ENCODE results near the gene GLCCI1.

GLCCI1 gene

DNA sequence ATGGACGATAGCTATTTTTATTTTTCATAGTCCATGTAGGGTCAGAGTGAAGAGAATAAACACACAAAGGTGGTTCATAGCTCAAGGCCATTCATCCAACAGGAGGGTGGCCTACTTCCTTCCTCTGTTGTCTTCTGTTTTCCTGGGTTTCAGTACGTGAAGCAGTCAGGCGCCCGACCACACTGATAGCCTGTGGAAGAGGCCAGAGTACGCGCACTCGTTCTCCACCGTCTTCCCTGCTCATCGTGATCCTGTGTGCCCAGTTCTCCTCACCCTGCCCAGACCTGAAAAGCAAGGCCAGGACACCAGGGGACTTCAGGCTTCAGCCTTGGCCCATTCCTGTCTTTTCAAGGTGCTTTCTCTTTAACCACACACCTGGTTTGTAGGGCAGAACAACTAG is 134.7 kb downstream of the GLCCI1 start:
- H3K4me3 ChIP-seq (ENCODE audit: control insufficient read depth in 1 of 7, extremely low read depth in 1 of 7, insufficient read depth in 4 of 7, low read depth in 2 of 7, low read length in 6 of 7), result no peak overlapping the region
- H3K27ac ChIP-seq (ENCODE audit: insufficient read depth in 1 of 2, low read depth in 1 of 2, low read length in 2 of 2, poor library complexity in 1 of 2, severe bottlenecking in 2 of 2), result no peak overlapping the region
- no peaks in the 10 kb centered on the region for H3K27me3 ChIP-seq (replicated peaks in 2 of 5; ENCODE audit: control insufficient read depth in 4 of 5, insufficient read depth in 5 of 5, low read length in 4 of 5)
- ChIA-PET POLR2A (no interaction called here), CTCF (no interaction called here)
- peaks cover 0 to 6% (median 0%) of the 10 kb centered on the region in 5 experiments for H3K9me3 ChIP-seq (ENCODE audit: control extremely low read depth in 1 of 5, control insufficient read depth in 4 of 5, insufficient read depth in 2 of 5, low read depth in 1 of 5, low read length in 4 of 5)
- no peaks in the 10 kb centered on the region for H3K36me3 ChIP-seq (ENCODE audit: control insufficient read depth in 4 of 4, insufficient read depth in 4 of 4, low read length in 3 of 4)
- DNase-seq, result no peak
- peaks cover 0 to 3% (median 1%) of the 10 kb centered on the region in 4 experiments for H3K4me1 ChIP-seq (ENCODE audit: control extremely low read depth in 1 of 4, control insufficient read depth in 4 of 4, insufficient read depth in 4 of 4, low read length in 3 of 4)
- WGBS (ENCODE audit: insufficient coverage), result 81% methylated on average over 7 of the region's 9 CpGs

DNA sequence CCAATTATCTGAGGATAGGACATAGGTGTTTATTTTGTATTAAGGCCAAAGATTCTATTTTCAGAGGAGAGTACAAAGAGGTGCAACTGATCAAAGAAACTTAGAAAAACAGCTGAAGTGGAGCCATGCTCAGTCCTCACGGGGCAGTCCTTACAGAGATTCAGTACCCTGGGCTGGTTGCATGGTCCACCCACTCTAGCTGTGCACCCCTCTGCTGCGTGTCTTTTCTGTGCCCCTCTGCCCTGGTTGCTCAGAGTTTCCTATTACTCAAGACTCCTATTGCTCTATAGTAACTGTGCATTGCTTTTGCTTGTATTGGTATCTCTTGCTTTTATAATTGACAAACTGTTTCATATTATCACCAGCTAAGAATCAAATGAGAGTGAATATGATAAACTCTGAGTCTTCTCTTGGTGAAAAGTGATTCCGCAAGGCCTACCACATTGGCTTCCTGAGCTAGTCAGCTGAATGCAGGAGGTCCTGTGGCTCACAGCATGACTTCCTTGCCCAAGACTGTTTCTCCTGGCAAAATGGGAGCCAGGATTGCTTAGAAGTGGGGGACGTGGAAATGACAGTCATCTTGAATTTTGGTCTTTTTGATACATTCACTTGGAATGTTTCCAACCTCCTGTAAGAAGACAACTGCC is 137.0 kb downstream of the GLCCI1 start:
- H3K4me1 ChIP-seq (ENCODE audit: control extremely low read depth in 1 of 4, control insufficient read depth in 4 of 4, insufficient read depth in 4 of 4, low read length in 3 of 4), result peaks cover 0 to 3% (median 1%) of the 10 kb centered on the region in 4 experiments
- H3K4me3 ChIP-seq (ENCODE audit: control insufficient read depth in 1 of 7, extremely low read depth in 1 of 7, insufficient read depth in 4 of 7, low read depth in 2 of 7, low read length in 6 of 7), result no peak overlapping the region
- no peaks in the 10 kb centered on the region for H3K36me3 ChIP-seq (ENCODE audit: control insufficient read depth in 4 of 4, insufficient read depth in 4 of 4, low read length in 3 of 4)
- H3K27ac ChIP-seq (ENCODE audit: insufficient read depth in 1 of 2, low read depth in 1 of 2, low read length in 2 of 2, poor library complexity in 1 of 2, severe bottlenecking in 2 of 2), result no peak overlapping the region
- ChIA-PET POLR2A (no interaction called here), CTCF (no interaction called here)
- H3K9me3 ChIP-seq (ENCODE audit: control extremely low read depth in 1 of 5, control insufficient read depth in 4 of 5, insufficient read depth in 2 of 5, low read depth in 1 of 5, low read length in 4 of 5), result peaks cover 0 to 6% (median 0%) of the 10 kb centered on the region in 5 experiments
- no peak for DNase-seq
- 10% methylated on average over 2 of the region's 4 CpGs for WGBS (ENCODE audit: insufficient coverage)
- no peaks in the 10 kb centered on the region for H3K27me3 ChIP-seq (replicated peaks in 2 of 5; ENCODE audit: control insufficient read depth in 4 of 5, insufficient read depth in 5 of 5, low read length in 4 of 5)

- Histone ChIP-seq H3K4me1 (ENCODE audit: control extremely low read depth in 1 of 4, control insufficient read depth in 4 of 4, insufficient read depth in 4 of 4, low read length in 3 of 4) (peaks cover 0 to 3% (median 1%) of the 10 kb centered on the region in 4 experiments), H3K4me3 (ENCODE audit: control insufficient read depth in 1 of 7, extremely low read depth in 1 of 7, insufficient read depth in 4 of 7, low read depth in 2 of 7, low read length in 6 of 7) (no peak overlapping the region), H3K27me3 (replicated peaks in 2 of 5; ENCODE audit: control insufficient read depth in 4 of 5, insufficient read depth in 5 of 5, low read length in 4 of 5) (no peaks in the 10 kb centered on the region), H3K36me3 (ENCODE audit: control insufficient read depth in 4 of 4, insufficient read depth in 4 of 4, low read length in 3 of 4) (peaks cover 0 to 11% (median 2%) of the 10 kb centered on the region in 4 experiments), H3K27ac (ENCODE audit: insufficient read depth in 1 of 2, low read depth in 1 of 2, low read length in 2 of 2, poor library complexity in 1 of 2, severe bottlenecking in 2 of 2) (no peak overlapping the region), H3K9me3 (ENCODE audit: control extremely low read depth in 1 of 5, control insufficient read depth in 4 of 5, insufficient read depth in 2 of 5, low read depth in 1 of 5, low read length in 4 of 5) (peaks cover 0 to 9% (median 3%) of the 10 kb centered on the region in 5 experiments)
- CTCF ChIA-PET, result interaction anchor here (0.6 to 1.0 kb wide), 2 partner anchors 13 to 1196 kb away, joined by 3 to 4 read pairs; no protein-coding TSS in a partner anchor
- DNase-seq, result no peak
- POLR2A ChIA-PET, result no interaction called here
- WGBS (ENCODE audit: insufficient coverage), result 100% methylated on average over 3 of the region's 4 CpGs
These were observed 140.8 kb downstream of the GLCCI1 start for GRCh38 chr7:8109196-8110022.

- no peaks in the 10 kb centered on the region for H3K27me3 ChIP-seq (replicated peaks in 2 of 5; ENCODE audit: control insufficient read depth in 4 of 5, insufficient read depth in 5 of 5, low read length in 4 of 5)
- H3K4me3 ChIP-seq (ENCODE audit: control insufficient read depth in 1 of 7, extremely low read depth in 1 of 7, insufficient read depth in 4 of 7, low read depth in 2 of 7, low read length in 6 of 7), result no peak overlapping the region
- DNase-seq, result no peak
- peaks cover 0 to 9% (median 3%) of the 10 kb centered on the region in 5 experiments for H3K9me3 ChIP-seq (ENCODE audit: control extremely low read depth in 1 of 5, control insufficient read depth in 4 of 5, insufficient read depth in 2 of 5, low read depth in 1 of 5, low read length in 4 of 5)
- POLR2A ChIA-PET, result no interaction called here
- H3K4me1 ChIP-seq (ENCODE audit: control extremely low read depth in 1 of 4, control insufficient read depth in 4 of 4, insufficient read depth in 4 of 4, low read length in 3 of 4), result no peaks in the 10 kb centered on the region
- H3K36me3 ChIP-seq (ENCODE audit: control insufficient read depth in 4 of 4, insufficient read depth in 4 of 4, low read length in 3 of 4), result peaks cover 0 to 11% (median 4%) of the 10 kb centered on the region in 4 experiments
- 90% methylated on average over 8 of the region's 11 CpGs for WGBS (ENCODE audit: insufficient coverage)
- CTCF ChIA-PET, result interaction anchor here (1.3 kb wide), 1 partner anchor 100 kb away, joined by 3 read pairs; no protein-coding TSS in a partner anchor
- no peak overlapping the region for H3K27ac ChIP-seq (ENCODE audit: insufficient read depth in 1 of 2, low read depth in 1 of 2, low read length in 2 of 2, poor library complexity in 1 of 2, severe bottlenecking in 2 of 2)
These were observed 142.8 kb downstream of the GLCCI1 start for GRCh38 chr7:8111282-8111960.

GRCh38 chr7:8112685-8113084 is 144.1 kb downstream of the GLCCI1 start:
- Histone ChIP-seq H3K9me3 (ENCODE audit: control extremely low read depth in 1 of 5, control insufficient read depth in 4 of 5, insufficient read depth in 2 of 5, low read depth in 1 of 5, low read length in 4 of 5) (peaks cover 0 to 9% (median 3%) of the 10 kb centered on the region in 5 experiments), H3K4me3 (ENCODE audit: control insufficient read depth in 1 of 7, extremely low read depth in 1 of 7, insufficient read depth in 4 of 7, low read depth in 2 of 7, low read length in 6 of 7) (no peak overlapping the region), H3K36me3 (ENCODE audit: control insufficient read depth in 4 of 4, insufficient read depth in 4 of 4, low read length in 3 of 4) (peaks cover 0 to 15% (median 7%) of the 10 kb centered on the region in 4 experiments), H3K27ac (ENCODE audit: insufficient read depth in 1 of 2, low read depth in 1 of 2, low read length in 2 of 2, poor library complexity in 1 of 2, severe bottlenecking in 2 of 2) (no peak overlapping the region), H3K4me1 (ENCODE audit: control extremely low read depth in 1 of 4, control insufficient read depth in 4 of 4, insufficient read depth in 4 of 4, low read length in 3 of 4) (no peaks in the 10 kb centered on the region), H3K27me3 (replicated peaks in 2 of 5; ENCODE audit: control insufficient read depth in 4 of 5, insufficient read depth in 5 of 5, low read length in 4 of 5) (no peaks in the 10 kb centered on the region)
- no peak for DNase-seq
- ChIA-PET POLR2A (no interaction called here), CTCF (no interaction called here)
- WGBS (ENCODE audit: insufficient coverage), result no CpG with 5 or more reads among the region's 2 CpGs

DNA sequence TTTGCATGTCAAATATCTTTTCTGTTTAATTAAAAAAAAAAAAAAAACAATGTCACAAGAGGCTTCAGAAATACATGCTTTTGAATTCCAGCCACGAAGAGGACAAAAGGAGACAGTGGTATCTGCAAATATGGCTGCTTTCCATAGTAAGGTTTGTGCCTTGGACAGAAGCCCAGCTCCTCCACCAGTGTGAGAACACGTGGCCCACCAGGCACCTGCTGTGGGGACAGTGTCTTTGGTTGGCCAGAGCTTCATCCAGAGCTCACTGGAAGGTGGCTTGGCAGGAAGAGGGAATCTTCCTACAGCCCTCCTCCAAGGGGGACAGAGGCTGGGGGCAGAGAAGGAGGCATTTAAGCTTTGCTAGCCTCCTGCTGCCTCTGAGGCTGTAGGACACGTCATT is 144.6 kb downstream of the GLCCI1 start:
- WGBS (ENCODE audit: insufficient coverage), result 100% methylated on average over 2 of the region's 3 CpGs
- H3K27me3 ChIP-seq (replicated peaks in 2 of 5; ENCODE audit: control insufficient read depth in 4 of 5, insufficient read depth in 5 of 5, low read length in 4 of 5), result no peaks in the 10 kb centered on the region
- ChIA-PET POLR2A (interaction anchor here (0.5 kb wide), 1 partner anchor 28 kb away, joined by 4 read pairs; no protein-coding TSS in a partner anchor), CTCF (interaction anchor here (0.8 kb wide), 1 partner anchor 1418 kb away, joined by 3 read pairs; no protein-coding TSS in a partner anchor)
- peaks cover 0 to 9% (median 3%) of the 10 kb centered on the region in 5 experiments for H3K9me3 ChIP-seq (ENCODE audit: control extremely low read depth in 1 of 5, control insufficient read depth in 4 of 5, insufficient read depth in 2 of 5, low read depth in 1 of 5, low read length in 4 of 5)
- H3K27ac ChIP-seq (ENCODE audit: insufficient read depth in 1 of 2, low read depth in 1 of 2, low read length in 2 of 2, poor library complexity in 1 of 2, severe bottlenecking in 2 of 2), result no peak overlapping the region
- no peak overlapping the region for H3K4me3 ChIP-seq (ENCODE audit: control insufficient read depth in 1 of 7, extremely low read depth in 1 of 7, insufficient read depth in 4 of 7, low read depth in 2 of 7, low read length in 6 of 7)
- H3K36me3 ChIP-seq (ENCODE audit: control insufficient read depth in 4 of 4, insufficient read depth in 4 of 4, low read length in 3 of 4), result peaks cover 0 to 15% (median 7%) of the 10 kb centered on the region in 4 experiments
- DNase-seq, result no peak
- no peaks in the 10 kb centered on the region for H3K4me1 ChIP-seq (ENCODE audit: control extremely low read depth in 1 of 4, control insufficient read depth in 4 of 4, insufficient read depth in 4 of 4, low read length in 3 of 4)
